Measurements from ENCODE around the gene PCGF5. TPM values are rescaled to one million over a fixed set of nuclear protein-coding genes. Genes with fewer than 3 reads are reported as not detected.

Gene PCGF5
- total and polyA plus RNA-seq, 2 experiments from 2014 or later = 7.7 to 8.7 TPM

GRCh38 chr10:91253300-91253699 is 32.8 kb downstream of the PCGF5 start:
- Histone ChIP-seq H3K79me2 (replicated peaks; ENCODE audit: insufficient read depth) (no peaks in the 10 kb centered on the region), H3K4me1 (ENCODE audit: insufficient read depth) (no peaks in the 10 kb centered on the region), H3K4me3 (no peak overlapping the region), H3F3A (replicated peaks; ENCODE audit: low read depth) (no peaks in the 10 kb centered on the region), H3K27me3 (ENCODE audit: insufficient read depth) (no peaks in the 10 kb centered on the region), H3K36me3 (ENCODE audit: insufficient read depth) (no peaks in the 10 kb centered on the region), H4K20me1 (replicated peaks; ENCODE audit: insufficient read depth) (no peaks in the 10 kb centered on the region), H3K27ac (ENCODE audit: low read depth) (no peak overlapping the region), H3K9me2 (ENCODE audit: insufficient read depth) (no peaks in the 10 kb centered on the region), H2AFZ (no peak overlapping the region), H3K4me2 (no peak overlapping the region)
- Mint-ChIP-seq H3K4me3 (no peak overlapping the region), H3K4me1 (no peaks in the 10 kb centered on the region), H3K9me3 (peaks cover 6% of the 10 kb centered on the region; the same call in 1 of the 3 replicates), H3K27ac (no peak overlapping the region), H3K27me3 (ENCODE audit: insufficient read depth, low read depth, poor library complexity) (no peaks in the 10 kb centered on the region), H3K36me3 (ENCODE audit: low read depth) (no peaks in the 10 kb centered on the region)
- DNase-seq (ENCODE audit: low spot score) (no peak), ATAC-seq (no peak)
- TF ChIP-seq STAT1 (IDR thresholded peaks at IDR 0.05; ENCODE audit: unreplicated experiment) (no peak), ZNF462 (CRISPR knock-in tag; IDR thresholded peaks at IDR 0.05) (no peak), CTCF (conservative IDR thresholded peaks at IDR 0.05; ENCODE audit: low read depth in 2 of 2) (no peak), EZH2 (IDR thresholded peaks at IDR 0.05; ENCODE audit: low read depth, unreplicated experiment) (no peak), ZNF114 (CRISPR knock-in tag; IDR thresholded peaks at IDR 0.05) (no peak), ETS1 (IDR thresholded peaks at IDR 0.05) (no peak), REST (IDR thresholded peaks at IDR 0.05; ENCODE audit: unreplicated experiment) (no peak), EZH2phosphoT487 (IDR thresholded peaks at IDR 0.05; ENCODE audit: unreplicated experiment) (no peak), POLR2AphosphoS5 (IDR thresholded peaks at IDR 0.05; ENCODE audit: low read depth) (no peak)

All from GM23338 (cell line).